AG09319 (cell line): Measurements from ENCODE around the gene NDUFV2.

Experiments
- DNase-seq: peaks from one replicate; pipeline ENCODE4 v3.0.0-alpha.2; 2010; ENCODE audit warnings: low read depth; ENCODE audit errors: extremely low read depth
- CTCF ChIP-seq: IDR thresholded peaks from 2 replicates; pipeline ENCODE4 v1.5.1; 2011; ENCODE audit warnings: low read depth, mild to moderate bottlenecking, inconsistent platforms, low read length, moderate library complexity

The NDUFV2 gene

DNA sequence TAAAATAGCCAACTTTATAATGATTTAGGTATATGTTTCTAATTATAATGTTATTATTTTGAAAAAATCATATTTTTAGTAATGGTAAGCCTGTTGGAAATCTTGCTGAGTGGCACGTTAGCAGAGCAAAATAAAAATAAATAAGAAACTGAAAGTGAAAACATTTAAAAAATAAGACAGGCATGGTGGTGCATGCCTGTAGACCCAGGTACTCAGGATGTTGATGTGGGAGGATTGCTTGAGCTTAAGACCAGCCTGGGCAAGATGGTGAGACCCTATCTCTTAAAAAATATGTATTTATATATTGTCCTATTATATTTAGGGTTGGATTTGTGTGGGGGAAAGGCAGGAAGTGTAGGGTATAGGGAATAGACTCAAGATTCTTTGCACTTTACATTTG, 18.3 kb downstream of the NDUFV2 start:
- no peak for TF ChIP-seq CTCF
- DNase-seq, result no peak

DNA sequence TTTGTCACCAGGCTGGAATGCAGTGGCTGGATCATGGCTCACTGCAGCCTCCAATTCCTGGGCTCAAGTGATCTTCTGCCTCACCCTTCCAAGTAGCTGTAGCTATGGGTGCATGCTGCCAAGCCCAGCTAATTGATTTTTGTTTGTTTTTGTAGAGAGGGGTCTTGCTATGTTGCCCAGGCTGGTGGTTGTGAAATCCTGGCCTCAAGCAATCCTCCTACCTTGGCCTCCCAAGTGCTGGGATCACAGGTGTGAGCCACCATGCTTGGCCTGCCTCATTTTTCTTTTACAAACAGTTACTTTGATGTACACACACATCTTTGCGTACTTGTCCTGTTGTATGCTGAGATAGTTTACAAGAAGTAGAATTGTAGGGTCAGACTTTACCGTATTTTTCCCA, 21.0 kb downstream of the NDUFV2 start:
- no peak for TF ChIP-seq CTCF
- DNase-seq, result no peak

- DNase-seq, result no peak
- TF ChIP-seq CTCF, result no peak
These were observed 22.3 kb downstream of the NDUFV2 start for GRCh38 chr18:9124824-9125223.

DNA sequence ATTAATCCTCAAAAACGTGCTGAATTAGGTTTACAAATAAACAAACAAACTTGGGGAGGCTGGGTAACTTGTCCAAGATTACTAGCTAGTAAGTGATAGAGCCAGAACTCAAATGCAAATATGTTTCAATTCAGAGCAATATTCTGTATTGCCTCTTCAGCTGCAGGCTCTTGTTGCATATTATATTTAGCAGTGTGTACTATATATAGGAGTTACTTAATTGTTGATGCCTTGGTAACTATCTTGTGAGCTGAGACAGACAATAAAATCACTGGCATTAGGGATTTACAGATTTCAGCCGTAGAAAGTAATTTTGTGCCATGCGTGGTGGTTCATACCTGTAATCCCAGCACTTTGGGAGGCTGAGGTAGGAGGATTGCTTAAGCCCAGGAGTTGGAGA, 23.8 kb downstream of the NDUFV2 start:
- no peak for DNase-seq
- no peak for TF ChIP-seq CTCF

DNA sequence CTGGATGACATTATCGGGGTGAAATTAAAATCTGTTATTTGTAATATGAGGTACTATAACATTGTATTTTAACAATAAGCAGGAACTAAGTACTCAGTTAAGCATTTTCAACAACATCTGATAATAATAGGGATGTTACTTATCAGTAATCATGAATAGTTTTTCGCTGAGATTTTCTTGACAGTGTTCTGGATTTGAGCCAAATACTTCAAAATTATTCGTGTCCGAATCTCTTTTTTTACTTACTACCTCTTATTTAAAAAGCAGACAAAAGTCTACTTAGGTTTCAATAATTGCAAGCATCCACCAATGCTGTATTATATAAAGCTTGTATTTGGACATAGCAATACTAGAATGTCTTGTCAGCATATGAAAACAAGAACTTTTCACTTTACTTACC, 27.7 kb downstream of the NDUFV2 start:
- TF ChIP-seq CTCF, result no peak
- DNase-seq, result no peak

DNA sequence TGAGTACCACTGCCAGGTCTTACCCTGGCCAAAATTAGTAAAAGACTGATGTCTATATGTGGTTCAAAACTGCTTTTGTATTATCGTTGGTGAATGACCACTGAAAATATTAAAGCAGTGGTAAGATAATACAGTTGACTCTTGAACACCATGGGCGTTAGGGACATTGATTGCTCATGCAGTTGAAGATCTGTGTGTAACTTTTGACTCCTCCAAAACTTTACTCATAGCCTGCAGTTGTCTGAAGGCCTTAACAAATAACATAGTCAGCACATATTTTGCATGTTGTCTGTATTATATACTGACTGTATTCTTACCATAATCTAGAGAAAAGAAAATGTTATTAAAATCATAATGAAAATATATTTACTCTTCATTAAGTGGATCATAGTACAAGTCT, 28.3 kb downstream of the NDUFV2 start:
- DNase-seq, result no peak
- TF ChIP-seq CTCF, result no peak

GRCh38 chr18:9132628-9133027, 30.1 kb downstream of the NDUFV2 start:
- no peak for TF ChIP-seq CTCF

GRCh38 chr18:9133225-9133624, 30.7 kb downstream of the NDUFV2 start:
- no peak for TF ChIP-seq CTCF

More at GRCh38 chr18:9132628-9133027, 30.1 kb downstream of the NDUFV2 start:
- DNase-seq, result no peak

More at GRCh38 chr18:9133225-9133624, 30.7 kb downstream of the NDUFV2 start:
- DNase-seq, result no peak
